GM21786 (cell line): ENCODE results near the gene SMU1.
"Not testable (repeated sequence)": the region's sequence is repeated elsewhere in the genome, so short reads cannot be mapped to it uniquely, and the experiment has no call there.

Source experiments
- ATAC-seq: cut with Tn5 transposase; IDR thresholded peaks from one replicate; pipeline ENCODE4 v1.9.1; 2021; ENCODE audit not compliant: unreplicated experiment

Gene SMU1

DNA sequence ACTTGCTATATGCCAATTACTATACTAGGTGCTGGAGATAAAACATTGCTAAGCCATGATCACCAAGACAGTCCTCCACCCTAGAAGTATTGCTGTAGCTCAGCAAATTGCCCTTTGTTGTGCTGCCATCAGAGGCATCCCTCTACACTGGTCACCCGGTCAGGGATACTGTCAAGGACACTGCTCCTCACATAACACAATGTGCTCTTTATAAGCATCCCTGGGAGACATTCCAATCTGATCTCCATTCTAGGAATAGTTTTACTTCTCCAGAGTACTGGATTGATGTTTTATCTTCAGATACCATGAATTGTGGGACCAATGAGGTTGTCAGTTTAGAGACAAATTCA lies 61.8 kb downstream of the SMU1 start:
- no peak for ATAC-seq

DNA sequence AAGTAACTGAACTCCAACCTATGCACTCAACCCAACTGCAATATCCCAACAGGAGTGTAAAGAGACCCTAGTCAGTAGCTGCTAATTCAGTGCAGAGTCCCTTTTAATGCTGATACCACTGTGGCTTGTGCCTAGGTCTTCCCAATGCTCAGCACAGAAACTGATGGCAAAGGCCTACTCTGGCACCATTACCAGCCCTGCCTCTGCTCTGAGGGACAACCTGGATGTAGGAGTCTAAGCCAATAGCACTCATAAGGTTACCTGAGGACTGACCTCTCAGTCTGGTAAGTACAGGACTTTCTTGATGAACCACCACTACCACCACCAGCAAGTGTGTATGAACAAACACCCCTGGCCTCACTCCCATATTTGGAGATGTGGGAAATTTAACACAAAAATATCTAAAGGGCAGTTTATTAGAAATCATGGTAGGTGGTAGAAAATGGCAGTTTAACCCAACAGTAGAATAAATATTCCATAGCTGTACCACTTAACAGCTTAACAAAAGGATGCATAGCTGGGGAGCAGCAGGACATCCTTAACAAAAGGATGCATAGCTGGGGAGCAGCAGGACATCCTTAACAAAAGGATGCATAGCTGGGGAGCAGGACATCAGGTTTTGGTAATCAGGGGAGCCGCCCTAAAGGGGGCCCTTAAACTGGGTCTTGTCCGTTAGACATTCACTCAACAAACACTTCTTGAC lies 62.4 kb downstream of the SMU1 start:
- ATAC-seq = no peak

DNA sequence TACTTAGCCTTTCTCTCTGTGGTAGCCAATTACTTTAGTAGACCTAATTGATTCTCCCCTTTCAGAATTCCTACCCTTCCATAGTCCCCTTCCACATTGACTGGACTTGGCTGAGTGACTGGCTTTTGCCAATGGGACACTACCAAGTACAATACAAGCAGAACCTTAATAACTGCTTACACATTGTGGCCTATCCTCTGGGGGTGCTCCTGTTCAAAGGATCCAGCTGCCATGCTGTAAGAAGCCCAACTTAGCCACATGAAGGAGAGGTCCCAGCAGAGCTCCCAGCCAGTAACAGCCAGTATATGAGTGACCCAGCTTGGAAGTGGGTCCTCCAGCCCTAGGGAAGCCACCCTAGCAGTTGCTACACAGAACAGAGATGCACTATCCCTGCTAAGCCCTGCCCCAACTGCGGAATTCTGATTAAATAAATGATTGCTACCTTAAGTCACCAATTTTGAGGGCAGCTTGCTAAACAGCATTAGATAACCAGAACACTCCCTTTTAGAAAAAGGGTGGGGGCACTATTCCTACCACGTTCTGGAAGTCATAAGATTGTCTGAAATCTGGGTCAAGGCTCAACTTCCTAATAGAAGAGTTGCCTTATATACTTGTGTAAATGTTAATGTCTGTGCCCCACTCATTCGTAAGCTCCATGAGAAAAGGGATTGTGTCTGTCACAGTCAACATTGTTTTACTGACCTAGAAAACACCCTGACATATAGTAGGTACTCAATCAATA lies 64.0 kb downstream of the SMU1 start:
- ATAC-seq = no peak

DNA sequence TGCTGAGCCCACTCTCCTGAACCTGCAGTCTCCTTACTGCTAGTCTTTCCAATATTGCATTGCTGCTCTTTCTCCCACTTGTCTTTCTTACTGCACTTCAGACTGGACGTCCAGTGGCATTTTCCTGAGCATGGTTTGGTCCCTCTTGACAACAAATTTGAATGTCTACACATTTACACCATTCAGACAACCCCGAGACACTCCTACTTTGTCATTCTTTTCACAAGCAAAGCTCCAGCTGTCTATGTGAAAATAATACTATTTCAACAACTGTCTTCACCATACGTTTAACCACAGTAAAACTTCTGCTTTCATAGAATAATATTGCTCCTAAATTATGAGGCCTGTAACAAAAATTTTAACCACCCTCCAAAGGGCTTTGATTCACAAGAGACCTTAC lies 64.6 kb downstream of the SMU1 start:
- ATAC-seq = no peak

DNA sequence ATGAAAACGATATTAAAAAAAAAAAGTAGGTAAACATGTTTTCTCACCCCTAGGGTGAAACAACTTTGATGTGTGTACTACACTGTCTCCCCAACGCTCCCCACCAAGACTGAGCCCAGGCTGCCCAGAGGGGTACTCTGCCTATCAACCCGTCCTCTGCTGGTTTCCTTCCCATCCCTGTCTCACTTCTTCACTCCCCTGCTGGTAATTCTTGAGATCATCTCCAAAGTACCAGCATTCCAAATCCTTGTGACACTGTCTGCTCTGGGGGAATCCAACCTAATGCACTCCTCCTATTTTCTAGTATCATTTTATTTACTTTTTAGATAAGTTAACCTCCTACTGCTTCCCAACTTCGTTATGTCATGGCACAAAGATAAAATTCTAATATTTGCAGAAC lies 68.7 kb downstream of the SMU1 start:
- no peak for ATAC-seq

DNA sequence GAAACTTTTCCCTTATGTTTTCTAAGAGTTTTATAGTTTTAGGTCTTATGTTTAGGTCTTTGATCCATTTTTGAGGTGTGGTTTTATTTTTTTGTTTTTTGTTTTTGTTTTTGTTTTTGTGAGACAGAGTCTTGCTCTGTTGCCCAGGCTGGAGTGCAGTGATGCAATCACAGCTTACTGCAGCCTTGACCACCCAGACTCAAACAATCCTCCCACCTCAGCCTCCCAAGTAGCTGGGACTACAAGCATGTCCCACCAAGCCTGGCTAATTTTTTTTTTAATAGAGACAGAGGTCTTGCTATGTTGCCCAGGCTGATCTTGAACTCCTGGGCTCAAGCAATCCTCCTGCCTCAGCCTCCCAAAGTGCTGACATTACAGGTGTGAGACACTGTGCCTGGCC lies 71.1 kb downstream of the SMU1 start:
- not testable (repeated sequence) for ATAC-seq

DNA sequence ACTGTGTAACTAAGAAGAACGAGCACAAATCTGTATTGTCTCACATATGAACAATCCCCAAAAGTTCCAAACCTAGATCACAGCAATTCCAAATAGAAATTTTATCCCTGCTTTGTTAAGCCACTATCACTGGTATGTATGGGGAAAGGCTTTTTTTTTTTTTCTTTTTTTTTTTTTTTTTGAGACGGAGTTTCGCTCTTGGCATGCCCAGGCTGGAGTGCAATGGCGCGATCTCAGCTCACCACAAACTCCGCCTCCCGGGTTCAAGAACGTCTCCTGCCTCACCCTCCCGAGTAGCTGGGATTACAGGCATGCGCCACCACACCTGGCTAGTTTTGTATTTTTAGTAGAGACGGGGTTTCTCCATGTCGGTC lies 75.8 kb downstream of the SMU1 start:
- not testable (repeated sequence) for ATAC-seq

DNA sequence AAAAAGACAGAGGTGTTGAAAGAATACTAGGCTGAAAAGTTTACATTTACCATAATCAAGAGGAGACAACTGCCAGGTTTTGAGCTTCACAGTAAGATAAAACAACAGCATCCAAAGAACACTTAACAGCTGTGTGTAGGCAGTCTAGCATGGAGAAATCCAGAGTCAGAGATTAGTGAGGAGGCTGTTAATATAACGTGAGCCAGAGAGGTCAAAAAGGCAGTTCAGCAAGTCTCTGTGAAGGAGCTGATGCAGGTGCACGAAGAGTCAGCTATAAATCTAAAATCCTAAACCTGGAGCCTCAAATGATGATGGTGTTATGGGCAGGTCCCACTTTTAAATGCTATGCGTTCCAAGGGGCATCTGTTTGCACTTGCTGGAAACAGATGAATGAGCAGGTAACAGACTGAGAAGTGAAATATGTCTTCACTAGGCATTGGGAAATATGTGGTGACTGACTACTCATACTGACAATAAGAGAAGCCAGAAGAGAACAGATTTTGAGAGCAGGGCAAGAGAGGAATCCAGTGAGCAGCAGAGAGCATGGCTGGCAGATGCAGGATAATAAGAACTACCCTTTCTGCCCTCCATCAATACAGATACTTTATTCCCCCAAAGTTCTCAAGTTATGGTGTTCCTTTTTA lies 83.8 kb downstream of the SMU1 start:
- no peak for ATAC-seq

DNA sequence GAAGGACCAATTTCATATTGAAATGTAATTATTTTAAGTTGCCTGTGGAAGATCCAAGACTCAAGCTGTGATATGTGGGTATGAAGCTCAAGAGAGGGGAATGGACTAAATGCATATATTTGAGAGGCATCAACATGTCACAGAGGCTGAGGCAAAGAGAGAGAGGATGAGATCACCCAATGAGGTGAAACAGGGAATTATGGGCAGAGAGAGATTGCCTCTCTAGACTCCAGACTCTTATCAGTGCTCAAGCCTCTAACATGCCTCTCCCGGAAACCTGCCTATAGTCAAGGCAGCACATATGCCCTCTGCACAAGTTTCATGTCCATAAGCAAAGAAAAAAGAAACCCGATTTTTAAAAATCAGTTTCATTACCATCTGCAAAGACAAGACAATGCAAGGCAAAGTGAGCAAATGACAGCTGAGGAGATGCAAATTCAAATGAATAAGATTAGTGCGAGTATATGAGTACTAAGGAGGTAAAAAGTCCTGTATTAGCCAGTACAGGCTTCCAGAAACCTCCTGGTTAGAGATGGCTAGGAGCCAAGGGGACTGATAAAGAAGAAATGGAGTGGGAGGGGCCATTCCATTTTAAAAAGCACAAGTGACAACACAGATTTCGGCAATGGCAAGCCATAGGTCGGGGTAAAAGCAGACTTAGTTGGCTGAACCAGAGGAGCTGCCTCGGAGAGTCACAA lies 84.4 kb downstream of the SMU1 start:
- no peak for ATAC-seq
